Endothelial cell (in vitro differentiated cells): ENCODE results near the gene EIF2D. TPM values are rescaled to one million over a fixed set of nuclear protein-coding genes. Genes with fewer than 3 reads are reported as not detected.

ENCODE experiments used
- DNase-seq: peaks from one replicate; pipeline ENCODE4 v3.0.0; 2021; ENCODE audit warnings: low spot score
- H3K27ac Mint-ChIP-seq: one replicate; pipeline ENCODE4 v1.8.0; 2021; ENCODE audit warnings: mixed read lengths, inconsistent platforms; ENCODE audit not compliant: unreplicated experiment
- H3K27me3 Mint-ChIP-seq: one replicate; pipeline ENCODE4 v1.8.0; 2021; ENCODE audit warnings: mild to moderate bottlenecking, moderate library complexity, mixed read lengths, inconsistent platforms; ENCODE audit not compliant: unreplicated experiment
- H3K36me3 Mint-ChIP-seq: one replicate; pipeline ENCODE4 v1.8.0; 2021; ENCODE audit warnings: mild to moderate bottlenecking, low read depth, mixed read lengths, inconsistent platforms; ENCODE audit not compliant: unreplicated experiment
- H3K4me1 Mint-ChIP-seq: one replicate; pipeline ENCODE4 v1.8.0; 2021; ENCODE audit warnings: mild to moderate bottlenecking, mixed read lengths, inconsistent platforms; ENCODE audit not compliant: unreplicated experiment
- H3K4me3 Mint-ChIP-seq: one replicate; pipeline ENCODE4 v1.8.0; 2021; ENCODE audit warnings: mild to moderate bottlenecking, mixed read lengths, inconsistent platforms; ENCODE audit not compliant: unreplicated experiment
- H3K9me3 Mint-ChIP-seq: one replicate; pipeline ENCODE4 v1.8.0; 2021; ENCODE audit warnings: mixed read lengths, inconsistent platforms; ENCODE audit not compliant: unreplicated experiment
- total RNA-seq: library from RNA; stranded (reverse); fragmentation: NEBNext Ultra II Directional; extraction: Animal tissue kit (Norgen Biotek cat#: 25700); gene quantifications from one replicate; pipeline ENCODE4 v1.2.1, GENCODE V29; 2021; ENCODE audit not compliant: unreplicated experiment
- TF ChIP-seq, protein P1 (sequence below): fragments of 200-600 bp; sonication (generic); IDR thresholded peaks from one replicate; pipeline ENCODE4 v1.5.0; 2021; ENCODE audit warnings: antibody characterized with exemption; ENCODE audit not compliant: unreplicated experiment

EIF2D gene
- total RNA-seq, 1 donor from 2014 or later, result 32.7 TPM

DNA sequence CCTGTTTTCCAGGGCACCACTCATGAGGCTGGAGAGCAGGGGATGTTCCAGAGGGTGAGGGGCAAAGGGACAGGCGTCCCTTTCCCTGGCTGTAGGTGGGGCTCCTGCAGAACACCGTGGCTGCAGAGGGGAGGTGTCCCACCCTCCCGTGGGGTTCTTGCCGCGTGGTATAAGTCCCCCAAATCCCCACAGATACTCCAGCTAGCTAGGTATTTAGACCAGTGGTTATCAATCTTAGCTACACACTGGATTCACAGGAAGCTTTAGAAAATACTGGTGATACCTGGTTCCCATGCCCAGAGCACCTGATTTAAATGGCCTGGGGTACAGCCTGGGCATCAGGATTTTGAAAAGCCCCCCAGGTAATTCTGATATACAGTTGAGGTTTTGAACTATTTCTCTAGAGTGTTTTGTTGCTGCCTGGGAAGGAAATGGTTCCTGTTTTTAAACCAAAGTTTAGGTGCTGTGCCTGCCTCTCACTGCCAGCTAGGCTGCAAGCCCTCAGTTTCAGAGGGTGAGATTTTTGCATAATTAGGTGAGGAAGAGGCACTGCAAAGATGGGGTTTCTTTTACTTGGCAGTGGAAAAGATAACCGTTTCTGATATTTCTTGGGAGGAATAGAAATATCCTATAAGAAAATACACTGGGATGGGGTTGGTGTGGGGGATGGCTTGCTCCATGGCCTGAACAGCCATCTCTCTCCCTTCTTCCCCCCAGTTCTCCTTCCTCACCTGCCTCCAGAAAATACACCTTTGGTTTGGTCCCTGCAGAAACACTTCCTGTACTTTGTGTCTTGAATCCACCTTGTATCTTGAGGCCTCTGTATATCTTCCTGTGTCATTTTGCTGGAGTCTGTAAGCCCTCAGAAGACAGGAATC, 53.2 kb downstream of the EIF2D start:
- H3K4me1 Mint-ChIP-seq, result peaks cover 25% of the 10 kb centered on the region

DNA sequence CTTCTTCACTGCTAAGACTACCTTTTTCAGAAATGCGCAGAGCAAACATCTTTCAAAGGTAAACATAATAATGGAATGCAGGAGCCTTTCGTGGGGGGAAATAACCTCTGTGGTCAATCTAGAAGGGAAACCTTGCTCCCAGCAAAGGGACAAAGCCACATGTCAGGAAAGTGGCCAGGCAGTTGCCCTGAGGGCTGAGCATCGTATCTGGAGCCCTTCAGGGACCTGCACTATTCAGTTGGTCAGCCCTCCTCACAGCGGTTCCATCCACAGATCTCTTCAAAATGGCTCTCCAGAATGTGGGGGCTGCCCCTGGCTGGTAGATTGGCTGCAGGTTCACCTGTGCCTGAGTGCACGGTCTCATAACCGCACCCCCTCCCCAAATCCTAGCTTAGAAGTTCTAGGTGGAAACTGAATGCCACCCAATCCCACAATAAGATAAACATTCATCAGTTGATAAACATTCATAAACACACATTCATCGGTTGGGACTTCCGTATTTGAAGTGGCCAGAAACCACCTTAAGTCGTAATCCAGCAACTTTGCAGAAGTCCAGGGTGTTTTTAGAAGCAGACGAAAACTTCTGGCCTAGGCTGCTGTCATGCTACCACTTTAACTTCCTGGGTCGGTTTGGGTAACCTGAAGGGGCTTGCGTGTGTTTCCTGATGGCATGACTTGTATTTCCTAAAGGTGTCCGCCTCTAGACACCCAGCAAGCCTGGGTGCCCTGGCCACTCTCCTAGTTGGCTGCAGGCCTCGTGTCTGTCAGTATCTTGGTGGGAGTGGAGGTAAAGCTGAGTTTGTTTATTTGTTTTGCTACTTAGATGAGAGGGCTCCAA, 54.4 kb downstream of the EIF2D start:
- TF ChIP-seq, protein P1, sequence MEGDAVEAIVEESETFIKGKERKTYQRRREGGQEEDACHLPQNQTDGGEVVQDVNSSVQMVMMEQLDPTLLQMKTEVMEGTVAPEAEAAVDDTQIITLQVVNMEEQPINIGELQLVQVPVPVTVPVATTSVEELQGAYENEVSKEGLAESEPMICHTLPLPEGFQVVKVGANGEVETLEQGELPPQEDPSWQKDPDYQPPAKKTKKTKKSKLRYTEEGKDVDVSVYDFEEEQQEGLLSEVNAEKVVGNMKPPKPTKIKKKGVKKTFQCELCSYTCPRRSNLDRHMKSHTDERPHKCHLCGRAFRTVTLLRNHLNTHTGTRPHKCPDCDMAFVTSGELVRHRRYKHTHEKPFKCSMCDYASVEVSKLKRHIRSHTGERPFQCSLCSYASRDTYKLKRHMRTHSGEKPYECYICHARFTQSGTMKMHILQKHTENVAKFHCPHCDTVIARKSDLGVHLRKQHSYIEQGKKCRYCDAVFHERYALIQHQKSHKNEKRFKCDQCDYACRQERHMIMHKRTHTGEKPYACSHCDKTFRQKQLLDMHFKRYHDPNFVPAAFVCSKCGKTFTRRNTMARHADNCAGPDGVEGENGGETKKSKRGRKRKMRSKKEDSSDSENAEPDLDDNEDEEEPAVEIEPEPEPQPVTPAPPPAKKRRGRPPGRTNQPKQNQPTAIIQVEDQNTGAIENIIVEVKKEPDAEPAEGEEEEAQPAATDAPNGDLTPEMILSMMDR, result no peak
- no peaks in the 10 kb centered on the region for H3K9me3 Mint-ChIP-seq
- peak overlapping the region; percentile 62 for H3K4me3 Mint-ChIP-seq
- peaks cover 30% of the 10 kb centered on the region for H3K4me1 Mint-ChIP-seq
- H3K36me3 Mint-ChIP-seq, result no peaks in the 10 kb centered on the region
- peak overlapping the region; percentile 48 for H3K27ac Mint-ChIP-seq
- peaks cover 7% of the 10 kb centered on the region for H3K27me3 Mint-ChIP-seq
- no peak for DNase-seq

More for the DNA sequence above, 53.2 kb downstream of the EIF2D start:
- peaks cover 7% of the 10 kb centered on the region for H3K27me3 Mint-ChIP-seq
- TF ChIP-seq, protein P1, result no peak
- H3K9me3 Mint-ChIP-seq, result no peaks in the 10 kb centered on the region
- no peak for DNase-seq
- H3K4me3 Mint-ChIP-seq, result no peak overlapping the region
- no peaks in the 10 kb centered on the region for H3K36me3 Mint-ChIP-seq
- peak overlapping the region; percentile 20 for H3K27ac Mint-ChIP-seq

DNA sequence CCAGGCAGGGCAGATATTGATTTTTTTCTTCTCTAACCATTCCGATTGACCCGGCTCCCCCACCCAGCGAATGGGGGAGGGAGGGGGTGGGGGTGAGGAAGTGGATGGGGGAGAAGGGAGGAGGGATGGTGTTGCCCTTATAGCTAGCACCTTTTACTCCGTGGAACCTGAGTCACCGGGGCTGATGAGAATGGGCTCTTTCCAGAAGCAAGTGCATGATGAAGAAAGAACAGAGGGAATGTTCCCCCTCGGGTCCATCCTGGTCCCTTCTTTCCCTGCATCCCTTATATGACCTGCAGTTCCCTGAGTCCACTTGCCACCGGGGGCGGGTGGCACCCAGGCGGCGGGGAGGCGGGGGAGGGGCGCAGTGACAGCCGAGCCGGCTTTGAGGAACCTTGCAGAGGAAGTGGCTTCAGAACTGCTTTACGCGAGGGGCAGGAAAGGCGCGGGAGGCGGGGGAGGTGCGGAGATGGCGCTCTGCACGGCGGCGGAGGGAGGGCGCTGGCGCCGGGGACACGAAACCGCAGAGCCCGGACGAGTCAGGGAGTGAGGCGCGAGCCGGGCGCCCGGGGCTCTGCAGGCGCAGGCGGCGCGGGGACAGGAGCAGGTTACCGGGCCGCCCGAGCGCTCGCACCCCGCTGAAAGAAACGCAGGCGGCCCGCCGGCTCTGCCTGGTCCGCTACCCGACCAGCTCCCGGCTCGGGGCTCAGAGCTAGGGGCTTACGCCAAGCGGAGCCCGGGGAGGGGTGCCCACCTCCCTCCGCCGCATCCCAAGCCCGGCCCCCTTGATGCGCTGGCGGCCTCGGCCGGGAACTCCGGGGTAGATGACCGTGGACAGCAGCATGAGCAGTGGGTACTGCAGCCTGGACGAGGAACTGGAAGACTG, 55.3 kb downstream of the EIF2D start:
- Mint-ChIP-seq H3K4me3 (peak overlapping the region; percentile 62), H3K27me3 (peaks cover 7% of the 10 kb centered on the region), H3K27ac (peak overlapping the region; percentile 48), H3K4me1 (peaks cover 30% of the 10 kb centered on the region), H3K36me3 (no peaks in the 10 kb centered on the region), H3K9me3 (no peaks in the 10 kb centered on the region)
- peak; percentile 47 for DNase-seq
- TF ChIP-seq, protein P1, result no peak

DNA sequence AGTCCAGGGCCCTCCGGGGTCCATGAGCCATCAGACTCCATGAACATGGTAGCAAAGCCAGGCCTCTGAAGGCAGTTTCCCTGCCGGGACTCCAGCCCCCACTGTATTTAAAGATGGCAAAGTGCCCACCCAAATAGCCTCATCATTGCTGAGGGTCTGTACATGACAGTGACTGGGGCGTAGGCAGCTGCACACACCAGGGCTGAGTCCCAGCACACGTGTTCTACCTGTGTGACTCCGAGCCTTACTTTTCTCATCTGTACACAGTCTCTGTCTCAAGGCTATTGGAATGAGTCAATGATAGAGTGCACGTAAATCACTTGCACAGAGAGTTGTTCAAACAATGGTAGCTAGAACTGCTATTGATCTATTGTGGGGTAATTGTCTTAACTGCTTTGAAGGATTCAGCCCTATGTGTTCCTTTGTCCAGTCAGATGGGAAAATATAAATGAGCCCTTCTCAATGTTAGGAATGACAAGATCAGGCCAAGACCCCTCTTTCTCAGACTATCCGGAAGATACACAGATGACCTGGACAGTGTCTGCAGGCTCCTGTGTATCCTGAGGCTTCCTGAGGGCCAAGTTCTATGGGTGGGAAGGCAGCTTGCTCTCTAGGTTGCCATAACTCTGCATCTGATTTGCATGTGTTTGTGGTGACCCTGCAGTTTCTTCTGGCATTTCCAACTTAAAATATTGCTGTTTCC, 56.1 kb downstream of the EIF2D start:
- TF ChIP-seq, protein P1, result no peak
- no peak for DNase-seq
- Mint-ChIP-seq H3K4me3 (peak overlapping the region; percentile 44), H3K36me3 (no peaks in the 10 kb centered on the region), H3K27ac (no peak overlapping the region), H3K4me1 (peaks cover 30% of the 10 kb centered on the region), H3K27me3 (peaks cover 9% of the 10 kb centered on the region), H3K9me3 (no peaks in the 10 kb centered on the region)
